GM19193 (cell line): ENCODE results near the gene COQ6.

ENCODE experiments used
- POLR2A ChIP-seq: IDR thresholded peaks from 4 replicates; pipeline ENCODE4 v1.6.1; 2011; ENCODE audit not compliant: insufficient read depth, insufficient read length; ENCODE audit errors: extremely low read depth

Gene COQ6

DNA sequence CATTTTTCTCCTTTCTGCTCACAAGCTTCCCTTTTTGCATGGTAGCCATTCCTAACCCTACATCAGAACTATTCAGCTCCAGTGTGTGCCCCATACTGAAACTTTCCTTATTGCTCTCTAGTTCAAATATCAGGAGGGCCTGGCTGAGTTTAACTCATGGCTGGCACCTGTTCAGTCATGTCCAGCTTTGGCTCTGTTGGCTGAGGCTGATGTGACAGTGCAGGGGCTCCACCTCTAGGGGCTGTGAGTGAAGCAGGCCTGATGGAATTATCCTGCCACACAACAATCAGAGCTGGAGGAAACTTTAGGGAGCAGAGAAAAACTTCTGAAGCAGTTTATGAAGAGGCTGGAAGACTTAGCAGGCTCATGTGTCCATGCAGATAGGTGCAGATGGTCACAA is 8.5 kb downstream of the COQ6 start:
- TF ChIP-seq POLR2A = no peak

DNA sequence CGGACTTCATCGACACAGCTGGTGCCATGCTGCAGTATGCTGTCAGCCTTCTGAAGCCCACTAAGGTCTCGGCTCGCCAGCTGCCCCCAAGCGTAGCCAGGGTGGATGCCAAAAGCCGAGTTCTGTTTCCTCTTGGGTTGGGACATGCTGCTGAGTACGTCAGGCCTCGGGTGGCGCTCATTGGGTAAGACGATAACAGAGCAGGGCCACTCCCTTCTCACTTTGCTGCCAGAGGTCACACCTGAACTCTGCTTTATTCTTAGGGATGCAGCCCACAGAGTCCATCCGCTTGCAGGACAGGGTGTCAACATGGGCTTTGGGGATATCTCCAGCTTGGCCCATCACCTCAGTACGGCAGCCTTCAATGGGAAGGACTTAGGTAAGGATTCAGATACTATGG is 11.1 kb downstream of the COQ6 start:
- no peak for TF ChIP-seq POLR2A

DNA sequence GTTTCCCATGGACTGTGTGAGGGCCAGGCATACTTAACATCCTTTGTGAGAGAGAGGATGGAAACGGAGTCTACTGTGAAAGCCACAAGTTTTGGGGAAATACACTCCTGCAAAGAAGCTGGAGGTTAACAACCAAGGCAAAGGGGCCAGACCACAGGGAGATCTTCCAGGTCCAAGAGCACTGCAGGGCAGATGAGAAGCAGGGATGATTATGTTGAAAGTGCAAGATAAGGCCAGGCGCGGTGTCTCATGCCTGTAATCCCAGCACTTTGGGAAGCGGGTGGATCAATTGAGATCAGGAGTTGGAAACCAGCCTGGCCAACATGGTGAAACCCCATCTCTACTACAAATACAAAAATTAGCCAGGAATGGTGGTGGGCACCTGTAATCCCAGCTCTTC is 15.1 kb downstream of the COQ6 start:
- TF ChIP-seq POLR2A = no peak

DNA sequence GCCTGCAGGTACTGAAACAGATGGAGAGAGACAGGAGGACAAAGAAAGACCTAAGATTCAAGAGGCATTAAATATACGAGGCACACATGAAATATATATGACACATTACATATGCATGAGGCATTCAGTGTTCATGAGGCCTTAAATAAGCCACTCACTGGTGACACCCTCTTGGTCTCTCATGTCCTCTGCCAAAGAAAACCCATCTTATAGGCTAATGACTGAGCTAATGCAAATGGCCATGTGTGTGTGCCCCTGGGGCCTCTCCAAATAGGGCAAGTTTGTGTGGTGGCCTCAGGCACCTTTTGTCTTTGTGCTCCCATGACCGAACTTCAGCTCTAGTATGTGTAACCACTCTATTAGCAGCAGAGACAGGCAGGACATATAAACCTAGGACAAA is 18.8 kb downstream of the COQ6 start:
- no peak for TF ChIP-seq POLR2A

DNA sequence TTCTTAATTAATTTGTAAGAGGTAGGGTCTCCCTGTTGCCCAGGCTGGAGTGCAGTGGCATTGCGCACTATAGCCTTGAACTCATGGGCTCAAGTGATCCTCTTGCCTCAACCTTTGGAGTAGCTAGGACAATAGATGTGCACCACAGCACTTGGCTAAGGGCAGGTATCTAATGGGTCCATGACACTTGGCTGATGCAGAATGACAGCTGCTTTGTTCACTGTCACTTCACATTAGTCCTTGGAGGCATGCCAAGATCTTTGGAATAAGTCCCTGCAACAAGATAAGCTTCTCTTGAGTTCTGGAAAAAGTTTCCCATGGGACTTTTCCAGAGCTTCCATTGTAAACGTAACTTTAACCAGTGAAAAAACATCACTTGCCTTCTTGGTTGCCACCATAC is 23.4 kb downstream of the COQ6 start:
- TF ChIP-seq POLR2A = no peak

DNA sequence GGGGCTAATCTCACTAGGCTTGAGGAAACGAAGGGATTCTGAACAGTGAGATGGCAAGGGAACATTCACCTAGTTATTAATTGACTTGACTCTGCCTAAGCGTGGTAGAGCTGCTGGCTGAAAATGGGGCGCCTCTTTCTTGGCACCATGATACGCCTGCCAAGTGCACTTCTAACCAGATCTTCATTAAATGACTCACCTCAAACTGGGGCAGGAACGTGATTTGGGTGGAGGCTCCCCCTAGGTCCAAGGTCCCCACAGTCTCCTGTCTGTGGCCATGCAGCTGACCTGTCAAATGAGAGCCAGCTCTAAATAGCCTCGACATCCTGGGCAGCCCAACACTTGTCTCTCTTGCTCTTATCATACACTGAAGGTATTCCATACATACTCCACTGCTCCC is 26.0 kb downstream of the COQ6 start:
- TF ChIP-seq POLR2A = no peak

DNA sequence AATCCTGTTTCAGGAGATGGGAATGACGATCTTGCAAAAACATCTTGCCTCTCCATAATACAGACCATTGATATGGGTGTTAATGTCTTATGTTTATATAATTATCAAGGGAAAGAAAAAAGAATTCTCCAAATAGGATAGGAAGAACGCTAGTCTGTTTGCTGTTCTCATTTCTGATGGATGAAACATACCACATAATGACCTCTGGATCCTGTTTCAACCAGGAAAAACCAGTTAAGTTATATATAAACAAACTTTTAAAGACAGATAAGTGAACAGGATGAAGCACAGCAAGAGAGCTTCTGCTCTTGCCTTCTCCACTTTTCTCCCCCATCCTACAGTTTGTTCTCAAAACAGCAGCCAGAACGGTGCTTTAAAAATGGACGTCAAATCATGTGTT is 27.8 kb downstream of the COQ6 start:
- no peak for TF ChIP-seq POLR2A

DNA sequence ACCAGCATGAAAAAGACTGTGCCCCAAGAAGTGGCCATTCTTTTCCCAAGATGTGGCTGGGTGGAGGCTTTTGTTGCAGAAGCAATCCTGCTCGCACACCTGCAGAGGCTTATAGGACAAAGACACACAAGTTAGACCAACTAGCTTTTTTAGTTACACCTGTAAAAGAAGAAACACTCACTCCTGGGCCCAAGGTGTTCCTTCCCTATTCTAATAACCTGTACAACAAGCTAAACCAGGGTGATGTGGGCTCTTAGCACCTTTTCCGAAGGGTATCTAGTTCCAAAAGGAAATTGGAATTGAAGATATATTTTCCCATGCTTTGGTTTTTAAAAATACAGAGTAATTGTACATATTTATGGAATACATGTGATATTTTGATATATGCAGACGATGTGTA is 38.0 kb downstream of the COQ6 start:
- TF ChIP-seq POLR2A = no peak

DNA sequence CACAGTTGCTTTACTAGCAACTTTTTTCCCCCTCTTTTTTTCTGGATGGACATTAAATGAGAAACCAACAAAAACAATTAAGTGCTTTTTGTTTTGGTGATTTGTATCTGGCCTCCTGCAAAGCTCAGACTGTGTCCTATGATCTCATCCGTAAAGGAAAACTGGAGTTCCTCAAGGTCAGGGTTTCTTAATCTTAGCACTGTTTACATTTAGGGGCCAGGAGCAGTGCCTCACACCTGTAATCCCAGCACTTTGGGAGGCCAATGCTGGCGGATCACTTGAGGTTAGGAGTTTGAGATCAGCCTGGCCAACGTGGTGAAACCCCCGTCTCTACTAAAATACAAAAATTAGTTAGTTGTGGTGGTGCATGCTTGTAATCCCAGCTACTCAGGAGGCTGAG is 41.0 kb downstream of the COQ6 start:
- TF ChIP-seq POLR2A = no peak

DNA sequence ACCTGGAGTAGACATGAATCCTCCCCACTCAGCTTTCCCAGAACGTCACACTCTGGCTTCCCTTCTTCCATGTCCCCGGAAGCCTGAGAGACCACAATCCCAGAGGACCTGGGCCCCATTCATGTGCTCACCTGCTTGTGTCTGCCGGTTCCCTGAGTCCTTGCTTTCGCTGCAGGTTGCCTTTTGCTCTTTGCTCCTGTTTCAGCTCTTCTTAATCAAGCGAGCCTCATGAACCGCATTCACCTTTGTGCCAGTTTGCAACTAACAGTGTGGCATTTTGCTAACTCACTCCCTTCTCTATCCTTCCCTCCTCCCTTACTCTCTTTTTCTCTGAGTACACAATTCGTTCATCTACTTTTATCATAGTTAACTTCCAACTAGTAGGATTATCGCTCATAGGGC is 45.9 kb downstream of the COQ6 start:
- TF ChIP-seq POLR2A = no peak

DNA sequence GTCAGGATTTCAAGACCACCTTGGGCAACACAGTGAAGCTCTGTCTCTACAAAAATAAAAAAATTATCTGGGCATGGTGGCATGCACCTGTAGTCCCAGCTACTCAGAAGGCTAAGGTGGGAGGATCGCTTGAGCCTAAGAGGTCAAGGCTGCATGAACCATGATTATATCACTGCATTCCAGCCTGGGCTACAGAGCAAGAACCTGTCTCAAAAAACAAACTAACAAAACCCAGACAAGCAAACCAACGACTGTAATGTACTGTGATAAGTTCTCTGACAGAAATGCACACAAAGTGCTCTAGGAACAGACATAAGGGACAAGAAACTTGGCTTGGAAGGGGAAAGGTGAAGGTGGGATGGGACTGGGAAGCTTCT is 46.6 kb downstream of the COQ6 start:
- TF ChIP-seq POLR2A = no peak

DNA sequence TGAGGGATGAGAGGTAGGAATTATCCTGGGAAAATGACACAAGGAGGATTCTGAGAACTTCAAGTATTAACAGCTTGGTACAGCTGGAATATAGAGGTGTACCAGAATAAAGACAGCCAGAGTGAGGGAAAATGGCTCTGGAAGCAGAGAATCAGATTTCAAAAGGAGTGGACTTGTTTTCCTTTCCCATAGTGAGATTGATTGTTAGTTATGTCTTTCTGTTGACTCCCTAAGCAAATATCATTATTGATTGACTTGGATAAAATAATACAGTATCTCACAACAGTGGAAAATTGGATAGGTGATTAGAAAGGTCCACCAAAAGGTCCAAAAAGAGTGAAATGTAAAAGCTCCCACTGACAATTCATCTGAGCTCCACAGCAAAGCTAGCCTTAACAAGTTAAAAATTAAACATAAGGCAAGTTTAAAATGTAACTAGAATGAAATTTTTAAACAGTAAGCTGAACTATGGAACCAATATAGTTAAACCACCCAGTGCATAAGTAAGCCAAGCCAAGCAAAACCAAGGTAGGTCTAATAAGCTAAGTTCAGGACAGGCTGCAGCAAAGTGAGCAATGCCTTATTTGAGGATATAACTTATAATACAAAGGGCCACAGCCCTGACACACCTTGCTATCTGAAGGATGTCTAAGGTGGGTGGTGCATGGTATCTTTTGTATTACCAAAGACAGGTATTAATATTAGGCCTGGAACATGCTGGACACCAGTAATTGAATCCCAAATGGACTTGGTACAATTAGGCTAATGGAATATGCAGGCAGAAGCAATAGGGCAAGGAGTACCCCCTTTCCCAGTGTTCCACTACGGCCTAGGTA is 47.2 kb downstream of the COQ6 start:
- no peak for TF ChIP-seq POLR2A

DNA sequence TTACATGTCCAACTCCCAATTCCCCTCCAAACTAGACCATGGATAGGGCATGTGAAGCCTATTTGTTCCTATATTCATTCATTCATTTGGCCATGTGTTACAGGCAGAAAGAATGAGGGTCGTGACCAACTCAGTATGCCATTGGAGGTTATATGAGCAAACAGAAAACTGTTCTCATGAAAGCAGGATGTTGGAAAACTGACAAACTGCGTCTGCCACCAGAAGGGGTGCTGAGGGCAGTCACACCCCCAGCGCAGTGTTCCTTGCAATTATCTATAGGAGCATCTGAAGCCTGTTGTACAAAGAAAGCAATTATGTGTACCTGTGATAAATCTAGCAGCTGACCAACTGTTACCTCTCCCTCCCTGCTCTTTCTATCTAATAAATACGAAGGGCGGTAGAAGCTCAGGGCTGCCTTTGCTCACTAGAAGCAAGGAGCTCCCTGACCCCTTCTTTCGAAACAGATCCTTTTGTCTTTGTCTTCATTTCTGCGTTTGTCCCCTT is 47.9 kb downstream of the COQ6 start:
- TF ChIP-seq POLR2A = no peak

DNA sequence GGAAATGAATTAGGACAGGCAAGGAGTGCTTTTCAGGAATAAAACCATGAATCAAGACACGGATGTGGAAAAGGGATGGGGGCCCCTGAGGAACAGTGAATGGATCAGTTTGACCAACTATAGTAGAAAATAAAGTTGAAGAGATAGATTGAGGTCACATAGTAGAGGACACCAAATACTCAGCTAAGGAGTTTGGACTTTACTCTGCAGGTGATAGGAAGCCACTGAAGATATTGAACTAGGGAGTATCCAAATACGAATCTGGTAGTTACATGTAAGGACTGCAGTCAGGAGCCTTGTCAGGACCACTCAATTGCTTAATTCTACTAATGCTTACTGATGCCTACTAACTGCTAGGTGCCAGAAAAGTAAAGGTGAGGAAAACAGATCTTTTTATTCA is 48.6 kb downstream of the COQ6 start:
- no peak for TF ChIP-seq POLR2A

DNA sequence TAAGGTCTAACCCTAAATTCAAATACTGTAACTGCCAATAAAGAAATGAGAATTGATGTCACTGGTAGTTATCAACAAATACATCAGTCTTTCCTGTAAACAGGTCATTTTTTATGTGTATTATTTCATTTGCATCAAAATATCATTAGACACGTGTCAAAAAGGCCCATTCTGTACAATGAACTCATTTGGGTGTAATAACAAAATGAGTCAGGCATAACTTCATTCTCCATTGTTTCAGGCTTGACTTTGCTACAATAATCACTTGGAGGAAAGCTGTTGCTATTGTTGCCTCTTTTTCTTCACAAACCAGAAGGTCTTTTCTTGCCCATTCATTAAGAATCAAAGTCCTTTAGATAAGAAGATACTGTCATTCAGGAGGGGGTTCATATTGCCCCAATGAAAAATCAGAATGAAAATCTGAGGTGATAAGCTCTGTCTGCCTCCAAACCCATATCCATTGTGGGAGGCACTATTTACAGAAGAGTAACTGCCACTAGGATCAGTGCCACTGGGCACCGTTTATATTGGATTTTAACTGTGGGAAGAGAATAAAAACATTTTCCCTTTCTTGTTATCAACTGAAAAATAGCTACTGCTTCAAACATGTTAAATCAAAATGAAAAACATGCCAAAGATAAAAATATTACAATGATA is 58.9 kb downstream of the COQ6 start:
- TF ChIP-seq POLR2A = no peak
